Left forelimb (tissue), 1 donor: Measurements from ENCODE around the gene SLC19A1.

Experiments
- DNase-seq: peaks from one replicate; pipeline ENCODE4 v3.0.0-alpha.2; 2018; ENCODE audit warnings: low spot score

SLC19A1 gene

DNA sequence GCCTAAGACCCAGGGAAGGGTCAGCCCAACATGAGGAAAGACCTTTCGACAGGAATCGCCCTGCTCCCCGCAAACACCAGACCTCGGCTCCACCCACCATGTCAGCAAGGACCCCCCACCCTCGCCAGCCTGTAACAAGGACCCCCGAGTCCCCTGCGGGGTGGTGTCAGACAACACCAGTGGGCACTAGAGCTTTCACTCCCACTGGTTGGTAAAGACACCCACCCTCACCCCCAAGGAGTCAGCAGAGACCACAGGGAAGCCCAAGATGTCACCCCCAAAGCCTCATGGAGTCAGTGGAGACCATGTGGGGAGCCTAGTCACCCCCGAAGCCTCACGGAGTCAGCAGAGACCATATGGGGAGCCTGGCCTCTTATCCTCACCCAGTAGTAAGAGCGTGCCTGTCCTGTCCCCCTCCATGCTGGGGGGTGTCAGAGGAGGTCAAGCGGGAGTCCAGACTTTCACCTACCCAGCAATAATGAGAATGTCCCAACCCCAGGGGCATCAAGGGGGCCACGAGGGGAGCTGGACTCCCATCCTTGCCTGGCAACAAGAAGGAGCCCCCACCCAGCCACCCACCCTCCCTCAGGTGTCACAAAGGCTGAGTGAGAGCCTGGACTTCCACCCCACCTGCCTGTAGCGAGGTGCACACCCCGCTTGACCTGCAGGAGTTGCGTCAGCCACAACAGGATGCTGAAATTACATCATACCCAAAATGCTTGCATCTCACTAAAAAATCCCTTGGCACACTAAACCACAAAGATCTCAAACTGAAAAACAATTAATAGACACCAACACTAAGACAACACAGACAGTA lies 24.8 kb downstream of the SLC19A1 start:
- DNase-seq: no peak

DNA sequence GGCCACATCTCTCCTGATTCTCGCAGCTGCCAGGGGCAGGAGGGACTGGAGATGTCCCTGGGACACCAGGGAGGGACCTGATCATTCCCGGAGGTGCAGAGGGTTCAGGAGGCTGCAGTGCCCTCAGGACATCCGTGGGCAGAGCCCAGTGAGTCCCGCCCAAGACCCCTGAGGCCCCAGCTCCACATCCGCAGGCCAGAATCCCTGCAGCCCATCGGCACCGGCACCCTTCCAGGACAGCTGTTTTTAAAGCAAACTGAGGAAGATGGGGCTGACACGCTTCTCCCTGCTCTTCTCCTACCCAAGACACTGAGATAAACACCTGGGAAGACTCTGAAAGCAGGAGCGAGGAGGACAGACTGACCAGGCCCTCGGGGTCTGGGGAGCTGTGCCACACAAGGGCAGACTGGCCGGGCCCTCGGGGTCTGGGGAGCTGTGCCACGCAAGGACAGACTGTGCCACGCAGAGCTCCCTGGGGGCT lies 25.5 kb downstream of the SLC19A1 start:
- DNase-seq: no peak

DNA sequence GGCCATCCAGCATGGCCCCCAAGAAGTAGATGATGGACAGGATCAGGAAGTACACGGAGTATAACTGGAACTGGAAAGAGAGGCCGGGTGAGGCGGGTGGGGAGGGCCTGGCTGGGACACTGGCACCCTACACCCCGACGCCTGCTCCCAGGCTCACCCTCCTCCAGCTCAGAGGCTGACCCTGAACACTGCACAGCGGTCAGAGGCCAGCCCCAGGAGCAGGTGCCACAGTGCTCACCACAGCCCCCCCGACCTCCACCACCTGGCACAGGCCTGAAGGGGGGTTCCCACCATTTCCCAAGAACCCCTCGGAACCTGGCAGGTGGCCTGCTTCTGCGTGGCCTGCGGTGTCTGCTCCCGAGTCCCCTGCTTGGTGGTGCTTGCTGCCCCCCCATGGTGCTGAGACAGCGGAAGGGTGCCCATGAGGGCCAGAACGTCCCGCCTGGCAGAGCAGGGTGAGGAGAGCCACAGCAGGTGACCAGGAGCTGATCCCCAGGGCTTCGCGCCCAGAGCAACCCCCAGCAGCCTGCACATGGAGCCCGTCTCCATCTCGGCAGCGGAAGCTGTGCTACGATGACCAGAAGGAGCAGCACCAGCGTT lies 26.1 kb downstream of the SLC19A1 start:
- DNase-seq: no peak

DNA sequence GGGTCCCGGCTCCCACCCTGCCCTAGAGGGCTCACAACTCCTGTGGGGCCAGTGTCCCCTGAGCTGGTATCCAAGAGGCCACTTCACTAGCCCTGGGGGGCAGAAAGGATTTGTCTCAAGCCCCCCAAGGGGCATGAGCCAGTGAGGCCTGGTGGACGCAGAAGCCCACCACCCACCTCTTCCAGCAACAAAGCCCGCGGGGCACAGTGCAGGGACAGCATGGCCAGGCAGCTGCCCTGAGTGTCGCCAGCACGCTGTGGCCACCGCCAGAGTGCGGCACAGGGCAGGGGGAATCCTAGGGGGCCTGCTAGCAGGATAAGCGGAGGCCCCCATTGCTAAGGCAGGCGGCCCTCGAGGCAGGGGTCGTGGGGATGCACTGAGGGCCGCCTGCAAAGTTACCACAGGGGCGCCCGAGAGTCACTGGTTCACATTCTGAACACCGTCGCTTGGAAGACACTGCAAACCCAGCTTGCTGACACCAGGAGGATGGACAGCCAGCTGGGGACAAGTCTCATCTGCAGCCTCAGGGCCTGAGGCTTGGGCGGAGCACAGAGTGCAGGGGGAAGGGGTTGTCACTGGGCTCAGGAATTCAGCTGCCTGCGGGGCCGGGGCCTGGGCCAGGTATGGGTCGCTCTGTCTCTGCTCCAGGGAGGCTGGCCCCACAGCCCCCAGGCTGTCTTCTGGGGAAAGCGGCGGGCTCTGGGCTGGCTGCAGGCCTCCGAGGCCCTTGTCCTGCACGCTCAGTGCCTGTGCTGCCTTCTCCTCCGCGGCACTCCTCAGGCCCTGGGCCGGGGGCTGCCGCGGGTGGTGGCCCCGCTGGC lies 26.8 kb downstream of the SLC19A1 start:
- DNase-seq: no peak

DNA sequence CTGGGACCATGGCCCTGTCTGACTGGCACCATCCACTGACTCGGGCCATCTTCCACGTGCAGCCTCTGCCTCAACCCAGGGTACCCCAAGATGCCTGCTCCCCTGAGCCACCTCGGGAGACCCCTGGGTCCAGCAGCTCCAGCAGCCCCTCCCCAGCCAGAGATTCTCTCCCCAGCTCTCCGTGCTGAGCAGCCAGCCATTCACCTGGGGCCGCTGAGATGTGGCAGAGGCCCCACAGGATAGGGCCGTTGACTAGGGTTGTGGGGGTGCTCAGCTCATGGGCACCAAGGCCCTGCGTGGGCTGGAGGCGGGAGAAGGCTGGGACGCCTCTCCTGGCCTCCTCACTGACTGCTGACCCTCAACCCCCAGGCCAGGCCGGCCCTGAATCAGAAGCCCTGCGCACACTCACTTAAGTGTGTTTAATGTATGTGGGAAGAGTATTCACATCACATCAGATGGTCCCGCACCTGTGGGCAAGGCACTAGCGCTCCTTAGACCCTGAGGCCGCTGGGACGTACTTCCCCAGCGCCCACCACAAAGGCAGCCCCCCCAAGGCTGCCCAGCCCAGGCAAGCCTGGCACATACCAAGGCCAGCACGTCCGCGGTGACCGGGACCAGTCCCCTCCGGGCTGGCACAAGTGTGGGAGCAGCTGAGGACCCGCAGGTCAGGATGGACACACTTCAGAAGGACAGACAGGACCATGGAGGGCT lies 27.8 kb downstream of the SLC19A1 start:
- no peak for DNase-seq

DNA sequence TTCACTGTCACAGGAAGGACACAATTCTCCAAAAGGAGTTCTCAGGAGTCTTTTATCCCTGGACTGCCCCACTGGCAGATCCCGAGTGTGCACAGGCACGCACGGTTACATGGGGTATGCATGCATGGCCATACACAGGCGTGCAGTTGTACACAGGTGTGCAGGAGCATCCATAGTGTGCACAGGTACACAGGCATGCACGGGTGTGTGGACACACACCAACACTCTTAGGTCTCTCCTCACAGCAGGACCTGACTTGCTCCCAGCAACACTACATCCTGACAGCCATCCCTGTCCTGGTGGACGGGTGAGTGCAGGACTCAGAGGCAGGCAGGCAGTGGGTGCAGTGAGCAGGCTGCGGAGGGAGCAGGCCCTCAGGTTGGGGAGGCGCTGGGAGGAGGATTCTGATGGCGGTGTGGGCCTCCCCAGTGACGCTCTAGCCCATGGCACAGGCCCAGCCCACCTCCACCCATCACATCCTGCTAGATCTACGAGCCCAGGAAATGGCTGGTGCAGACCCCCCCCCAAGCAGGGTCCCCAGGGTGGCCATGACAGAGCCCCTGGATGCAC lies 28.4 kb downstream of the SLC19A1 start:
- DNase-seq: no peak

DNA sequence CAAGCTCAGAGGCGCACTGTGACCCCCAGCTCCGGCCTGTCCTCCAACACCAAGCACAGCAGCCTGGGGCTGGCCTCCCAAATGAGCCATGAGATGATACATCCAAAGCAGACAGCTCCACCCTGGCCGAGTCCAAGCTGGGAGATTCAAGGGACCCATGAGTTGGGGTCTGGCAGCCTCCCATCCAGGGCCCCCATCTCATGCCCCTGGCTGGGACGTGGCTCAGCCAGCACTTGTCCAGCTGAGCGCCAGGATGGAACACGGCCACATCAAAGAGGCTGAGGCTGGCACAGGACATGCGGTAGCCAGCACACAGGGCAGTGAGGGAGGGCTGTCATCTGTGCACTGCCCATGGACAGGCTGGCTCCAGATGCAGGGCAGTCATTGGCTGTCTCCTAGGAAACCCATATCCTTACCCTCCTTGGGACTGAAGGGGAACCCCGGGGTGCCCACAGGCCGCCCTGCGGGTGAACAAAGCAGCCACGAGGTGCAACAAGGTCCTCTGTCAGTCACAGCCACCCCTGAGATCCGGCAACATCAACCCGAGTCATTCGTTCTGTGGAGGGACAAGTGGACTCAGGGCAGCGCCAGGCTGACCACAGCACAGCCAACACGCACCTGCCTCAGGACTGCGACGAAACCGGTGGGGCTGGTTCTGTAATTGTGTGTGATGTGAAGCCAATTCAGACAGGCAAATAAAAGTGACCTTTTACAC lies 29.1 kb downstream of the SLC19A1 start:
- no peak for DNase-seq

DNA sequence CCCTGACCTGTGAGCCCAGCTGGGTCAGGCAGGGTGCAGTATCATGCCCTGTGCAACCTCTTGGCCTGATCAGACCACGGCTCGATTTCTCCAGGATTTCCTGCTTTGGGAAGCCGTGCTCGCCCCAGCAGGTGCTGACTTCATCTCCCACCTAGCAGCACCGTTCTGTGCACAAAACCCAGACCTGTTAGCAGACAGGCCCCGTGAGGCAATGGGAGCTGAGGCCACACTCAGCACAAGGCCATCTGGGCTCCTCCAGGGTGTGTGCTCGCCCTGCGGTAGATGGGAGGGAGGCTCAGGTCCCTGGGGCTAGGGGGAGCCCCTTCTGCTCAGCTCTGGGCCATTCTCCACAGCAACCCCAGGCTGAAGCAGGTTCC lies 29.6 kb downstream of the SLC19A1 start:
- DNase-seq: no peak

DNA sequence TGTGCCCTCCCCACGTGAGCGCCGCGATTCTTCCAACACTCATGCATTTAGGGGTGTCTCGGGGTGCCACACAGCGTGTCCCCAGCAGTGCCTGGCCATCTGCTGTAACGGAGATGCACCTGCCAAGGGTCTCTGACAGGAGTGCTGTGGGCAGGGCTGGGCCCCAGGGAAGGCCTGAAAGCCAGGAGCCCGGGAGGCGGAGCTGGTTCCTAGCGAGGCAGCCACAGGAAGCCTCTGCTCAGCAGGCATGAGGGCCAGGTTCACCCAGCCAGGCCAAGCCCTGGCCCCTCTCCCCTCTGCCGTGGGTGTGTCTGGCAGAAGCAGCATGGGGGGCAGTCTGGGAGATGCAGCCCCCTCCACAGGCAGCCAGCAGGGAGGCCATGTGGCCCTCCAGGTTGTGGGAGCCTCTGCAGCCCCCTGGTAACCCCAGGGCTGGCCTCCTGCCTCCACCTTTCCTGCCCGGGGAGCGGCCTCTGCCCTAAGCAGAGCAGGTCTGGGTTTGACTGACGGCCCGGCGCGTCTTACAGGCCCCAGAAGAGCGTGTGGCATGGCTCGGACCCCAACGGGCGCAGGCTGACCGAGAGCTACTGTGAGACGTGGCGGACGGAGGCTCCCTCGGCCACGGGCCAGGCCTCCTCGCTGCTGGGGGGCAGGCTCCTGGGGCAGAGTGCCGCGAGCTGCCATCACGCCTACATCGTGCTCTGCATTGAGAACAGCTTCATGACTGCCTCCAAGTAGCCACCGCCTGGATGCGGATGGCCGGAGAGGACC lies 30.4 kb downstream of the SLC19A1 start:
- DNase-seq: no peak

DNA sequence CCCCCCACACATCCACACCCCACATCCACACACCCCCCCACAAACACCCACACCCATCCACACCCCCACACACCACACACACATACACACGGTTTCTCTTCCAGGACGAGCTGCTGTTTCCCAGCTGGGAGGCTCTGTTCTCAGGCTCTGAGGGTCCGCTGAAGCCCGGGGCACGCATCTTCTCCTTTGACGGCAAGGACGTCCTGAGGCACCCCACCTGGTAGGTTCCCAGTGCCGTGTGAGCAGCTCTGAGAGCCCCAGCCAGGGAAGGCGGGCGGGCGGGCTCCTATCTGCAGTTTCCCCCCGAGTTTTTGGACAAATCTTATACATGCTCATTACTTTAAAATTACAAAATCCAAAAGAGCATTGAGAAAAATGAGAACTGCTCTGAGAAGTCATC lies 31.2 kb downstream of the SLC19A1 start:
- DNase-seq: no peak

DNA sequence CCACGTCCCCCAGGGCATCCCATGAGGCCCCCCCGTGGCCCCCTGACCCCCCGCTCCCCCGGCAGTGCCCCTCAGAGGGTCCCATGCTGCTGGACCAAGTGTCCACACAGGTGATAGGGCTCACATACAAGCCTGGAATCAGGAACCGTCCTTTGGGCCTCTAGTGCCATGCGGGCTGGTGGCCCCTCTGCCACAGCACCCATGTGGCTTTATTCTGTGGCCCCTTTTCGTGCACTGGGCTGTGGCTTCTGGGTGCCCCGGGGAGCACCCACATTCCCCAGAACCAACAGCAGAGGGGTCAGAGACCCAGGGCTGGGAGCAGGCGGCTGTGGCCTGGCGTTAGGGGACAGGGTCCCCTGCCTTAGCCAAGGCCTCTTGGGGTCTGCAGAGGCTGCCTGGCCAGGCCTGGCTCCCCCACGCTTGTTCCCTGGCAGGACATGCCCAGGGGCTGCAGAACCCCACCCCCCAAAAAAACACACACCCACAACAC lies 31.7 kb downstream of the SLC19A1 start:
- no peak for DNase-seq

DNA sequence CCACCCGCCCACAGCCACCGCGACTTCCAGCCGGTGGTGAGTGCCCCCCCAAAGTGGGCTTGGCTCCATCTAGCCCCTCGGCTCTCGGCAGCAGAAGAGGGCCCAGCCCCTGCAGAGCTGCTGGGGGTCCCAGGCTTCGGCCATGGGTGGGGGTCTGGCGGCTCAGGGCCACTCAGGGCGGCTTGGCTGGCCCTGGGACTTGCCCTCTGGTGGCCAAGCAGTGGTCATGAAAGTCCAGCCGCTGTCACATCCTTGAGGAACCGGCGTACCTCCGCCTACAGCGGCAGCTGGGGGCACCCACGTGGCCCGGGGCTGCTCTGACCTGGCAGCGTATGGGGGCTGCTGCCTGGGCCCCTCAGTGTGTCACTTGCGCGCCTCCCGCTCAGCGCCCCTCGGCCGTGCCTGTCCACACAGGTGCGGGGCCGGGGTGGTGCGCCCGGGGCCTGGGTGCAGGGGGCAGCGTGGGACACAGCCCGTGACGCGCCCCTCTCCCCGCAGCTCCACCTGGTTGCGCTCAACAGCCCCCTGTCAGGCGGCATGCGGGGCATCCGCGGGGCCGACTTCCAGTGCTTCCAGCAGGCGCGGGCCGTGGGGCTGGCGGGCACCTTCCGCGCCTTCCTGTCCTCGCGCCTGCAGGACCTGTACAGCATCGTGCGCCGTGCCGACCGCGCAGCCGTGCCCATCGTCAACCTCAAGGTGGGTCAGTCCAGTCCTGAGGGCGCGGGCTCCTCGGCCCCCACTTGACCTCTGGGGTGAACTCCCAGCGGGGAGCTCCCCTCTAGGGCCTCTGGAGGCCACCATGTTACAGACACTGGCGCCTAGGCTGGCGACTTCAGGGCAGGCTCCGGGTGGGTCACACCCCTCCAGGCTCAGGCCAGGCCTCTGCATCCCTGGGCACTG lies 32.4 kb downstream of the SLC19A1 start:
- DNase-seq: no peak

DNA sequence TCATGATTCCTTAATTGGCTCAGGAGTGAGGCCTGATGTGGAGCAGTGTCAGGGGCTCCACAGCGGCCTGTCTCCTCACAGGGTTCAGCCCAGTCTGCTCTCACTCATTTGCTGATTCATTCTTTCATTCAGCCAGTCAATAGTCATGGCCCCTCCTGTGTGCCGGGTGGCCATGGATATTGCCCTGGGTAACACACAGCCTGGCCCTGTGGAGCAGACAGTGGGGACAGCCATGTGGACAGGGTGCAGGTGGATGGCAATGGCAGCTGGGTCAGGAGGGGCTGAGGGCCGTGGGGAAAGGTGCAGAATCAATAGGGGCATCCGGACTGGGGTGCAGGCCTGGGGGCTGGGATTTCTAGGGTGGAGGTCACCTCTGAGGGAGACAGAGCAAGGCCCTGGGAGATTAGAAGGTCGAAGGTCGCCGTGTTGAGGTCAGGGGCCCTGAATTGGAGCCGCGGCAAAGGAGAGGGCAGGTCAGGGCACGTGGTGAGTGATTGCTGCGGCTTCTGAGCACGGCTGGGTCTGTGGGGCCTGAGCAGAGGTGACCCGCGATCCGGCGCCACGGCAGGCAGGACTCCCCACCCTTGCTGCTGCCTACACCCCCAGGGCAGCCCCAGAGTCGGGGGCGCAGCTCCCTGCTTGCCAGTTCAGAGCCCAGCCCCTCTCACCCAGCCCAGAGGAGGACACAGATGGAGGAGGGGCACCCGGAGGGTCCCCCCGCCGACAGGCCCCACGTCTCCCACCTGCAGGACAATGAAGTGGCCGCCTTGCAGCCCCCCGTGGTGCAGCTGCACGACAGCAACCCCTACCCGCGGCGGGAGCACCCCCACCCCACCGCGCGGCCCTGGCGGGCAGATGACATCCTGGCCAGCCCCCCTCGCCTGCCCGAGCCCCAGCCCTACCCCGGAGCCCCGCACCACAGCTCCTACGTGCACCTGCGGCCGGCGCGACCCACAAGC lies 33.4 kb downstream of the SLC19A1 start:
- no peak for DNase-seq

DNA sequence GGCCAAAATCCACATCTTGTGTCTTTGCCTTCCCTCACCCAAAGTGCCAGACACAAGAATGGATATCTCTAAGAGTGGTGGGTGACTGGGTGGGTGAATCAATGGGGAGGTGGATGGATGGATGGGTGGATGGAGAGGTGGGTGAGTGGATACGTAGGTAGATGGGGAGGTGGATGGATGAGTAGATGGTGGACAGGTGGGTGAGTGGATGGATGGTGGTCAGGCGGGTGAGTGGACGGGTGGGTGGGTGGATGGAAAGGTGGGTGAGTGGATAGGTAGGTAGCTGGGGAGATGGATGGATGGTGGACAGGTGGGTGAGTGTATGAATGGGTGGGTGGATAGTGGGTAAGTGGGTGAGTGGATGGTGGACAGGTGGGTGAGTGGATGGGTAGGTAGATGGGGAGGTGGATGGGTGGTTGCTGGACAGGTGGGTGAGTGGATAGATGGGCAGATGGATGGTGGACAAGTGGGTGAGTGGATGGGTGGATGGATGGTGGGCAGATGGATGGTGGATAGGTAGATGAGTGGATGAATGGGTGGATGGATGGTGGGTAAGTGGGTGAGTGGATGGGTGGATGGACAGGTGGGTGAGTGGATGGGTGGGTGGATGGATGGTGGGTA lies 34.2 kb downstream of the SLC19A1 start:
- DNase-seq: peak; percentile 64

DNA sequence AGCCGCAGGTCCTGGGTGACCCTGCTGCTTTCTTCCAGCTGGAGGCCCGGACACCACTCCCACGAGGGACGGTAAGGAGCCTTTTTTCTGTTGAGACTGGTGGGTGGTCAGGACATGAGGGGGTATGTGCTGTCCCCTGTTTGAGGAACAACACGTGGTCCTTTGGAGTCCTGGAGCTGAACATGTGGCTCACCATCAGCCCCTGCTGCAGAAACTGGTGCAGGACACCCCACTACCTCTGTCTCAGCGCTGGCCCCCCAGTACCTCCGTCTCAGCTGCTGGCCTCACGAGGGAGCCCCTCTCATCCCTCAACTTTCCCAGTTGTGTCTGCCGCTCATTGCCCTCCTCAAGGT lies 34.7 kb downstream of the SLC19A1 start:
- peak; percentile 46 for DNase-seq

DNA sequence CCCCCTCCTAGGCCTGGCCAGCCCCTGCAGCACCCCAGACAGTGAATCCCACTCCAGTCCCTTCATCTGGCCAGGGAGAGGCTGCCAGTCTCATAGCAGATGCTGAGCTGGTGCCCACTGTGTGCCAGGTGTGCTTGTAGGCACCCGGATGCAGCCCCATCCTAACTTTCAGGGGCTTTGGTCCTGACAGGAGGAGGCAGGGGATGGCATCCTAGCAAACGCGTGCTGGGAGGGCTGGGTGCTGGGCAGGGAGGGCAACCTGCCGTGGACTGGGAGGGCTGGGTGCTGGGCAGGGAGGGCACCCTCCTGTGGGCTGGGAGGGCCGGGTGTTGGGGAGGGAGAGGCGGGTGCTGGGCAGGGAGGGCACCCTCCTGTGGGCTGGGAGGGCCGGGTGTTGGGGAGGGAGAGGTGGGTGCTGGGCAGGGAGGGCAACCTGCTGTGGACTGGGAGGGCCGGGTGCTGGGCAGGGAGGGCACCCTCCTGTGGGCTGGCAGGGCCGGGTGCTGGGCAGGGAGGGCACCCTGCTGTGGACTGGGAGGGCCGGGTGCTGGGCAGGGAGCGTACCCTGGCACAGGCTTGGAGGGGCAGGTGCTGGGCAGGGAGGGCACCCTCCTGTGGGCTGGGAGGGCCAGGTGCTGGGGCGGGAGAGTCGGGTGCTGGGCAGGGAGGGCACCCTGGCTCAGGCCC lies 35.3 kb downstream of the SLC19A1 start:
- peak; percentile 42 for DNase-seq

DNA sequence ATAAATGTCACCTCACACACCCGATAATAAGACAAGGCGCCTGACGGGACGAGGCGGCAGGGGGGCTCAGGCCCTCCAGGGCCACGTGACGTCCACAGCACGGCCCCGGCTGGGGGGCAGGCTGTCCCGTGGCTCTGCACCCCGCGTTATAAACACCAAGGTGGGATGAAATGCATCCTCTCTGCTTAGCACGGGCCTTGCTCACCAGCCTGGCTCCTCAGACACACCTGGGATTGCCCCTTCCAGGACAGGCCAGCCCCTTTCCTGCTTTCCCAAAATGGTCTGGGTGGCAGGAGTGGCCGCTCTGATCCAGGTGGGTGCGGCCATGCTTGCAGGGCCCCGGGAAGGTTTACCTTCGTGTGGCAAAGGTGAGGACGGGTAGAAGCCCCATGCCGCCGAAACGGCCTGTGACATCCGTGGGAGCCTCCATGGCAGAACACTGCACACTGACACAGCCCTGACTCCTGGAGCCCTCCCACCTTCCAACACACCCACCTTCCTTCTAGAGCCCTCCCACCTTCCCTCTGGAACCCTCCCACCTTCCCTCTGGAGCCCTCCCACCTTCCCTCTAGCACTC lies 35.9 kb downstream of the SLC19A1 start:
- no peak for DNase-seq
